Spleen (tissue), 7 donors: Measurements from ENCODE around the gene RPL4.

Source experiments
- CTCF ChIP-seq, 11 experiments: fragments of 200-600 bp in 7 of 11; fragments of 450-650 bp in 4 of 11; sonication (generic) in 4 of 11; IDR thresholded peaks in 8 of 11; conservative IDR thresholded peaks in 3 of 11; 1 replicate in 7 of 11; 2 replicates in 4 of 11; pipeline versions ENCODE4 v1.4.0 to v1.8.0; 2016 to 2021; ENCODE audit warnings: antibody characterized with exemption in 11 of 11, inconsistent platforms in 4 of 11, mild to moderate bottlenecking in 1 of 11
- POLR2A ChIP-seq, 3 donors: fragments of 450-650 bp; IDR thresholded peaks; one replicate each; pipeline ENCODE4 v1.5.1; 2017; ENCODE audit warnings: antibody characterized with exemption in 3 of 3, mild to moderate bottlenecking in 1 of 3
- POLR2AphosphoS5 ChIP-seq, 3 donors: sonication (generic); formaldehyde crosslinking; IDR thresholded peaks; one replicate each; pipeline ENCODE4 v1.5.1; 2017; ENCODE audit warnings: antibody characterized with exemption in 3 of 3
- donor health status: DM: no; HTN: no; CAD: no; lungs with moderate emphysema.
- donor health status: DM: no; HTN: no; CAD: no.
- donor health status: DM: no; HTN: no; CAD: no.

- TF ChIP-seq CTCF (IDR thresholded peaks at IDR 0.05 in 8 of 11, conservative IDR thresholded peaks at IDR 0.05 in 3 of 11) (no peak), POLR2A (IDR thresholded peaks at IDR 0.05) (no peak), POLR2AphosphoS5 (IDR thresholded peaks at IDR 0.05) (no peak)
Measured at GRCh38 chr15:66508293-66508883, 3.7 kb upstream of the RPL4 start.
